AG20443 (cell line): ENCODE measurements around the gene CMIP.

Experiments
- DNase-seq: peaks from one replicate; pipeline ENCODE4 v3.0.0; 2012; ENCODE audit warnings: low spot score, mixed read lengths

The CMIP gene

GRCh38 chr16:81535679-81536360 is 91.2 kb downstream of the CMIP start:
- DNase-seq = no peak

GRCh38 chr16:81536648-81537047 is 92.0 kb downstream of the CMIP start:
- no peak for DNase-seq

- peak; percentile 37 for DNase-seq
Observed at GRCh38 chr16:81537721-81538561, 93.3 kb downstream of the CMIP start.

- peak; percentile 65 for DNase-seq
Observed at GRCh38 chr16:81539009-81539758, 94.6 kb downstream of the CMIP start.

- no peak for DNase-seq
Observed at GRCh38 chr16:81539759-81540472, 95.3 kb downstream of the CMIP start.

- DNase-seq = no peak
Observed at GRCh38 chr16:81541314-81541713, 96.7 kb downstream of the CMIP start.

- no peak for DNase-seq
Observed at GRCh38 chr16:81542609-81543570, 98.3 kb downstream of the CMIP start.

- no peak for DNase-seq
Observed at GRCh38 chr16:81543571-81543970, 99.0 kb downstream of the CMIP start.

GRCh38 chr16:81544261-81544660 is 99.7 kb downstream of the CMIP start:
- no peak for DNase-seq

- DNase-seq = no peak
Observed at GRCh38 chr16:81544700-81545271, 100.2 kb downstream of the CMIP start.

- DNase-seq = no peak
Observed at GRCh38 chr16:81545470-81546250, 101.1 kb downstream of the CMIP start.

GRCh38 chr16:81546781-81547180 is 102.2 kb downstream of the CMIP start:
- DNase-seq = no peak

- no peak for DNase-seq
Observed at GRCh38 chr16:81547194-81547938, 102.8 kb downstream of the CMIP start.

GRCh38 chr16:81547939-81548216 is 103.3 kb downstream of the CMIP start:
- DNase-seq = no peak

GRCh38 chr16:81548551-81548875 is 103.9 kb downstream of the CMIP start:
- DNase-seq = no peak

GRCh38 chr16:81548876-81549546 is 104.4 kb downstream of the CMIP start:
- no peak for DNase-seq

GRCh38 chr16:81549547-81550431 is 105.2 kb downstream of the CMIP start:
- no peak for DNase-seq

GRCh38 chr16:81550432-81550808 is 105.8 kb downstream of the CMIP start:
- no peak for DNase-seq
